Measurements from ENCODE around the gene TMEM145.
A peak's percentile ranks its signal among the peaks of the same experiment; 100 is the strongest.
"Not testable (repeated sequence)": the region's sequence is repeated elsewhere in the genome, so short reads cannot be mapped to it uniquely, and the experiment has no call there.

The TMEM145 gene

DNA sequence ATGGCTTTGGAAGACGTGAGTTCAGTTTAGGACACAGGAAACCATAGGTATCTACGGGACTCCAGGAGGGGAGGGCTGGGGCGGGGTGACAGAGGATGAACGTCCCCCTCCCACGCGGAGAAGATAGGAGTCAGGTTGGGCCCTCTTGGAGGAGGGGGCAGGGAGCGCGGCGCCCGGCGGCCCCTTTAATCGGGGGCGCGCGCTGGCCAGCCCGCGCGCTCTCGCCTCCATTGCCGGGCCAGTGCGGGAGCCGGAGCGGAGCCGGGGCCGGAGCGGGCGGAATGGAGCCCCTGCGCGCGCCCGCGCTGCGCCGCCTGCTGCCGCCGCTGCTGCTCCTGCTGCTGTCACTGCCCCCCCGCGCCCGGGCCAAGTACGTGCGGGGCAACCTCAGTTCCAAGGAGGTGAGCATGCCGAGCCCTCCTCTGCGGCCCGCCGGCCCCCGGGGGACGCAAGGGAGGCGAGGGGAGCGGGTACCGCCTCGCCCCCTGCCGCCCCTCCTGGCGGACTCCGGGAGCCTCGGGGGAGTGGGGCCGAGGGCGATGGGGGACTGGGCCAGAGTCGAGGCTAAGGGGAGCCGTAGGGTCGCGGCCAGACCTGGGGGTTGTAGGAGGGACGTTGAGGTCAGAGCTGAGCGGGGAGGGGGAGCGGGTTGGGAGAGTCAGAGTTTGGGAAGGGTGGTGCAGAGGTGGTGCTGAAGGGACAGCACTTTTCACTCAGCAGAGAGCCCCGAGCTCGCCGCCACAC lies at the start of gene TMEM145:
TMEM145 (plus strand) TSS at position 214 of the 744 bp plus-strand sequence; CDS start at position 282, 68 bp downstream.
- DNase-seq (ENCODE audit: low read depth, low spot score) = no peak
- H3K27ac ChIP-seq = no peak within 1 kb of the TSS

- H3K27ac ChIP-seq; DNase-seq (ENCODE audit: low read depth, low spot score): not testable (repeated sequence)
These were observed 47.0 kb upstream of the TMEM145 start for GRCh38 chr19:42266105-42266504.

- not testable (repeated sequence) for DNase-seq (ENCODE audit: low read depth, low spot score); H3K27ac ChIP-seq
These were observed 46.0 kb upstream of the TMEM145 start for GRCh38 chr19:42266928-42267603.

DNA sequence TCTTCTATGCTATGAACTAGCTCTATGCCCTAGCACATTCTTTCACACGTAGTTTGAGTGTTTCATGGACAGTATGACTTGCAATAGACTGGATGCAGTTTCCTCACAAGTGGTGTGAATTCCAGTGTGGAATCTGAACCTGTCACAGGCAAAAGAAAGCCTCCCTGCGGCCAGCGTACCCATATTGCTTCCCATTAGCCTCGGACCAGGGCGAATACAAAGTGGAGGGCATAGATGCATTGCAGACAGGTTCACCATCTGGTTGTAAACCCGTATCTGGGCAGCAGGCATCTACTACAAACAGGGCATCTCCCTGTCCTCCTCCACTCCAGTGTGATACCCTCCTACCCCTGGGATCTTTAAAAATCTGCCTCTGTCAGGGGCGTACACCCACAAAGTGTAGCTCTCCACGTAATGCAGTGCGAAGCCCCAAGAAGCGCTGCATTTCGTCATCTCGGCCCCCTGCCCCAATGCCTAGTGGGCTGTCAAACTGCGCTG lies 45.4 kb upstream of the TMEM145 start:
- DNase-seq (ENCODE audit: low read depth, low spot score) = no peak
- peak overlapping the region; percentile 99 for H3K27ac ChIP-seq

GRCh38 chr19:42268142-42268703 lies 44.9 kb upstream of the TMEM145 start:
- peak overlapping the region; percentile 99 for H3K27ac ChIP-seq
- peak; percentile 95 for DNase-seq (ENCODE audit: low read depth, low spot score)

- peak; percentile 100 for DNase-seq (ENCODE audit: low read depth, low spot score)
- H3K27ac ChIP-seq = peak within 1 kb of the TSS; percentile 99
These were observed 44.2 kb upstream of the TMEM145 start, which contains the start of gene CIC for GRCh38 chr19:42268704-42269477. Gene CIC (plus strand): TSS chr19:42269252. CDS start chr19:42271784, 2,532 bp downstream.

- H3K27ac ChIP-seq = peak overlapping the region; percentile 99
These were observed 43.4 kb upstream of the TMEM145 start for GRCh38 chr19:42269478-42270345.

DNA sequence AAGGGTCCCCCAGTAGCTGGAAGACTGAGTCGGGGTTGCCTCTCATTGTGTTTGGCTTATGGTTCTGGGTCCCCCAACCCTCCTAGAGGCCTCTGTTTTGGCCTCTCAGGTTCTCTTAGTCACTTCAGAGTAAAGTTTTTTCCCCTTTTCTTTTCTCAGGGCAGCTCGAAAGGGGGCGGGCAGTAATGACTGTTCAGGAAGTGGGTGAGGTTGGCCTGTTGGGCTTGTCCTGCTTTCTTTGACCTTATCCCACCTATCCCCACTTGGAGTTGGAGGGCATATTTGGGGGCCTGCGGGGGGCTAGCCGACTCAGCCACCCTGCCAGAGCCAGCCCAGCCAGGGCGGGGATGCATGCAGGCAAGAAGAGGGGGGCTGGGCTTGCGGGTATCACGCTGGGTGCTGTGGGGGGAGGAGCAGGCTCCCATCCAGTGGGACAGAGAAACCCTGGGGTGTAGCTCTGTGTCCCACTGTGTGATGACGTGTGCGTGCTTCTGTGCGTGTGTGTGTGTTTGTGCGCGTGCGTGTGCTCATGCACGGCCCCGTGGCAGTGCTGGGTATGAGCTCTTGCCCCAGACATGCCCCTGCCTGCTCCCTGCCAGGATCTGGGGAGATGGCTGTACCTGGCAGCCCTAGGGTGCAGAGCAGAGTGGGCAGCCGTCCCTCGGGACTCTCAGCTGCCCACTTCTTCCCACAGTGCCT lies 42.6 kb upstream of the TMEM145 start:
- peak; percentile 93 for DNase-seq (ENCODE audit: low read depth, low spot score)
- H3K27ac ChIP-seq = peak overlapping the region; percentile 99

More at GRCh38 chr19:42269478-42270345, 43.4 kb upstream of the TMEM145 start:
- DNase-seq (ENCODE audit: low read depth, low spot score) = no peak

DNA sequence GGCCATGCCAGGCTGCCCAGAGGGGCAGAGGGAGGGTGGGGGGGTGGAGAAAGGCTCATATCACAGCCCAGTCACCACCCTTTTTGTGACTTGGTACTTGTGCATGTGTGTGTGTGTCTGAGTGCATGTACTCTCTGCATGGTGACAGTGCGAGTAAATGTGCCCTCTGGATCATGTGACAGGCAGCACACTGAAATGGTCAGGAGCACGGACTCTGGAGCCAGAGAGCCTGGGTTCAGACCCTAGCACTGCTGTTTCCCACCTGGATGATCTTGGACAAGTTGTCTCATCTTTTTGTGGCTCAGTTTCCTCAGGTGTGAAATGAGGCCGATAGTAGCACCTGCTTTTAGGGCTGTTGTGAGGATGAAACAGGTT lies 42.1 kb upstream of the TMEM145 start:
- DNase-seq (ENCODE audit: low read depth, low spot score) = no peak
- H3K27ac ChIP-seq = peak overlapping the region; percentile 99

DNA sequence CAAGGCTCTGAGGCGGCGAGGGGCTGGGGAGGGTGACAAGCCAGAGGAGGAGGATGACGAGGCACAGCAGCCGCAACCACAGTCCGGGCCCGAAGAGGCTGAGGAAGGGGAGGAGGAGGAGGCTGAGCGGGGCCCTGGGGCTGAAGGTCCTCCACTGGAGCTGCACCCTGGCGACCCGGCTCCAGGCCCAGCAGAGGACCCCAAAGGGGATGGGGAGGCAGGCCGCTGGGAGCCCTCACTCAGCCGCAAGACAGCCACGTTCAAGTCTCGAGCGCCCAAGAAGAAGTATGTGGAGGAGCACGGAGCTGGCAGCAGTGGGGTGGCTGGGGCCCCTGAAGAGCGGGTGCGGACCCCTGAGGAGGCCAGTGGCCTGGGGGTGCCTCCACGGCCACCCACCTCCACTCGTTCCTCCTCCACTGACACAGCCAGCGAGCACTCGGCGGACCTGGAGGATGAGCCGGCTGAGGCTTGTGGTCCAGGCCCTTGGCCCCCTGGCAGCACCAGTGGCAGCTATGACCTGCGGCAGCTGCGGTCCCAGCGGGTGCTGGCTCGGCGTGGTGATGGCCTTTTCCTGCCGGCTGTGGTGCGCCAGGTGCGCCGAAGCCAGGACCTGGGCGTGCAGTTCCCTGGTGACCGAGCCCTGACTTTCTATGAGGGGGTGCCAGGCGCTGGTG lies 41.1 kb upstream of the TMEM145 start:
- H3K27ac ChIP-seq = peak overlapping the region; percentile 99
- DNase-seq (ENCODE audit: low read depth, low spot score) = no peak

- no peak for DNase-seq (ENCODE audit: low read depth, low spot score)
- H3K27ac ChIP-seq = no peak overlapping the region
These were observed 40.6 kb upstream of the TMEM145 start for GRCh38 chr19:42272535-42272897.

GRCh38 chr19:42272989-42273406 lies 40.1 kb upstream of the TMEM145 start:
- no peak overlapping the region for H3K27ac ChIP-seq
- no peak for DNase-seq (ENCODE audit: low read depth, low spot score)

DNA sequence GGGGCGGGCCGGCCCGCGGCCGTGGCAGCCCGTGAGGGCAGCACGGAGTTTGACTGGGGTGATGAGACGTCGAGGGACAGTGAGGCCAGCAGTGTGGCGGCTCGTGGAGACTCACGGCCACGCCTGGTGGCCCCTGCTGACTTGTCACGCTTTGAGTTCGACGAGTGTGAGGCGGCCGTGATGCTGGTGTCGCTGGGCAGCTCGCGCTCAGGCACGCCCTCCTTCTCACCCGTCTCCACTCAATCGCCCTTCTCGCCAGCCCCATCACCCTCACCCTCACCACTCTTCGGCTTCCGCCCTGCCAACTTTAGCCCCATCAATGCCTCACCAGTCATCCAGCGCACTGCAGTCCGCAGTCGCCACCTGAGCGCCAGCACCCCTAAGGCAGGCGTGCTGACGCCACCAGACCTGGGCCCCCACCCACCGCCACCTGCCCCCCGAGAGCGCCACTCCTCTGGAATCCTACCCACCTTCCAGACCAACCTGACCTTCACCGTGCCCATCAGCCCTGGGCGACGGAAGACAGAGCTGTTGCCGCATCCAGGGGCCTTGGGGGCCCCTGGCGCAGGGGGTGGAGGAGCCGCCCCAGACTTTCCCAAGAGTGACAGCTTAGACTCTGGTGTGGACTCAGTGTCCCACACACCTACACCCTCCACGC lies 39.6 kb upstream of the TMEM145 start:
- no peak for DNase-seq (ENCODE audit: low read depth, low spot score)
- no peak overlapping the region for H3K27ac ChIP-seq

GRCh38 chr19:42274065-42274682 lies 38.9 kb upstream of the TMEM145 start:
- H3K27ac ChIP-seq = no peak overlapping the region
- no peak for DNase-seq (ENCODE audit: low read depth, low spot score)

- no peak for DNase-seq (ENCODE audit: low read depth, low spot score)
- peak overlapping the region; percentile 86 for H3K27ac ChIP-seq
These were observed 38.0 kb upstream of the TMEM145 start for GRCh38 chr19:42275103-42275502.

DNA sequence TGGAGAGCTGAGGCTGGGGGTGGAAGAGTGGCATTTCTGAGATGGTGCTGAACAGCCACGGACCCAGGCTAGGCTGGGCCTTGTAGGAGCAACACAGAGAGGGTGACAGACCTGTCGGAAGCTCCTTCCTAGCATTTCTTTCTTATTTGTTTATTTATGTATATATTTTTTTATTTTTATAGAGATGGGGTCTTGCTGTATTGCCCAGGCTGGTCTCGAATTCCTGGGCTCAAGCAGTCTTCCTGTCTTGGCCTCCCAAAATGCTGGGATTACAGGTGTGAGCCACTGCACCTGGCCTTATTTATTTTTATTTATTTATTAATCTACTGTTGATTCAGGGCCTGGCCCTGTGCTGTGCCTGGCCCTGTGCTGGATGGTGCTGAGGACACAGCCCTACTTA lies 37.6 kb upstream of the TMEM145 start:
- H3K27ac ChIP-seq = peak overlapping the region; percentile 86
- DNase-seq (ENCODE audit: low read depth, low spot score) = no peak

- no peak for DNase-seq (ENCODE audit: low read depth, low spot score)
- H3K27ac ChIP-seq = peak overlapping the region; percentile 86
These were observed 36.8 kb upstream of the TMEM145 start for GRCh38 chr19:42276284-42276683.

All from epithelial cell of prostate (primary cell).